Stomach smooth muscle (tissue), 2 donors: ENCODE data around the gene PELI2.

ENCODE experiments used
- H3K27ac ChIP-seq: one replicate; pipeline ENCODE4 v1.7.0; 2013; ENCODE audit warnings: mild to moderate bottlenecking, low read length, inconsistent platforms
- H3K27me3 ChIP-seq, 2 donors: one replicate each; pipeline ENCODE4 v1.7.0; 2013; ENCODE audit warnings: low read length in 2 of 2; ENCODE audit not compliant: insufficient read depth in 2 of 2, control insufficient read depth in 1 of 2
- H3K36me3 ChIP-seq, 2 donors: one replicate each; pipeline ENCODE4 v1.7.0; 2013; ENCODE audit warnings: low read length in 2 of 2; ENCODE audit not compliant: control insufficient read depth in 2 of 2, insufficient read depth in 2 of 2
- H3K4me1 ChIP-seq: one replicate; pipeline ENCODE4 v1.7.0; 2013; ENCODE audit warnings: low read length; ENCODE audit not compliant: control insufficient read depth, insufficient read depth
- H3K4me3 ChIP-seq, 2 donors: one replicate each; pipeline ENCODE4 v1.7.0; 2013; ENCODE audit warnings: low read length in 2 of 2
- H3K9ac ChIP-seq, 2 donors: one replicate each; pipeline ENCODE4 v1.7.0; 2013; ENCODE audit warnings: low read length in 2 of 2, mild to moderate bottlenecking in 1 of 2
- H3K9me3 ChIP-seq, 2 donors: one replicate each; pipeline ENCODE4 v1.7.0; 2013; ENCODE audit warnings: low read length in 2 of 2; ENCODE audit not compliant: control insufficient read depth in 2 of 2
- donor health status: healthy.
- donor health status: Pancreatic carcinoma.

Gene PELI2

DNA sequence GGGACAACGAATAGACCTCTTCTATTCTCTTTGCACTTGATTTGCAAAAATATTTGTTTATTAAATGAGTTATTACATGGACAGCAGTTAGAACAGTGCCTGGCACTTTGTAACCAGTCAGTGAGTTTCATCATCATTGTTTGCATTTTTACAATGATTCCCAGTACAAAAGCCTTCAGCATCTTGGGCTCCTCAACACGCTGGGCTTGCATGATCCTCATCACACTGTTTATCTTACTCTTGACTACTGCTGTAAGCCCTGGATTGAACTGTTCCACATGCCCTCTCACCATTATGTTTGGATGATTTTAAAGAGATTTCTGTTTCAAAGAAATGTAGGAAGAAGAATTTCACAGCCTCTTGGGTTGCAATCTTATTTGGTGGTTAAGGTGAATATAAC, 204.3 kb downstream of the PELI2 start:
- Histone ChIP-seq H3K27me3 (no peaks in the 10 kb centered on the region), H3K4me1 (no peaks in the 10 kb centered on the region), H3K9me3 (no peaks in the 10 kb centered on the region), H3K4me3 (no peak overlapping the region), H3K36me3 (no peaks in the 10 kb centered on the region), H3K9ac (no peak overlapping the region), H3K27ac (no peak overlapping the region)

DNA sequence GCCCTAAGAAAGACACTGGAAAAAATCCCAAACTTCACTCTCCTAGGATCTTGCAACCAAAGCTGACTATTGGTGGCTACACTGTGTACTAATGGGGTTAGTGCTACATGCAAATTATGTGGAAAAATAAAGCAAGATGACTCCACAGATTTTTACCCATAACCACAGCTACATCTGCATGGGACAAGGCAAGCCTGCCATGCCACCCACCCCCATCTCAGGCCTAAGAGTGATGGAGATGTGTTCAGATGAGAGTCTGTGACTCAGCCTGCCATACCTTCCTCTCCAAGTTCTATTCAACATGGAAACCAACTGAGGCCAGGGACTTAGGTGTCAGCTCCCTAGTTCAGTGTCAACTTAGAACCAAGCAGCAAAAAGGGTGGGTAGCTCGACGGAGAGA, 206.2 kb downstream of the PELI2 start:
- no peaks in the 10 kb centered on the region for H3K27me3 ChIP-seq
- H3K4me3 ChIP-seq: no peak overlapping the region
- no peaks in the 10 kb centered on the region for H3K4me1 ChIP-seq
- no peak overlapping the region for H3K27ac ChIP-seq
- H3K9me3 ChIP-seq: no peaks in the 10 kb centered on the region
- no peaks in the 10 kb centered on the region for H3K36me3 ChIP-seq
- no peak overlapping the region for H3K9ac ChIP-seq

DNA sequence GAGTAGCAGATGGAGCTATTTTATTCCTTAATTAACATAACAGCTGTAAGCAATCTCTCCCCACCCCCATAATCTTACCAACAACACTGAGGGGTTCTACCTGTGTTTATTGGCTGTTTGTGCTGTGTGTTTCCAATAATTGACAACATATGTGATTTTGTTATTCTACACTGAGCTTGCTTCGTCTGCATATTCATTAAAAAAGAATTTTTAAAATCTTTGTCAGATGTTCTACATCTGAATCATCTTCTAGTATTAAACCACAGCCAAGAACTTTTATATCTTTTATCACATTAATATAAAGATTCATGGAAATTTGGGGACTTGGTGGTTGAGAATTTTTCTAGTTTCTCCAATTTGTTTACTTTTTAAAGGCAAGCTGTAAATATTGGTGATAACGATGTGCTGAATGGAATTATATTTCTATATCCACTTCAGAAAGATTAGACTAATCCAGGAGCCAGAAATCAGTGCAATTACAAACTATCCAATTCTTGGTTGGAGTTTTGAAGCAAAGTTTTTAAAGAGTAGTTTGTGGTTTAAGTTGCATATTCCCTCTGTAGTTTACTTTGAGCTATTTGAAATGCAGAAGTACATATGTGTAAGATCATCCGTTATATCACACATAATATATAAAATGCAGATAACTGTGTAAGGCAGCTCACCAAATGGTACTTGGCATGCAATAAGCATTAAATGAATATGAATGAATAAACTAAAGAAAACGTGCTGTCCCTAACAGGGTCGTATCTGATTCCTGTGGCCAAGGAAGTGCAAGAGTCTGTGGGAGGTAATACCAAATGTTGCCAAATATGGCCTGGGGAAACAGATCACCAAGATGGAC, 206.9 kb downstream of the PELI2 start:
- H3K4me1 ChIP-seq: no peaks in the 10 kb centered on the region
- no peak overlapping the region for H3K27ac ChIP-seq
- no peak overlapping the region for H3K9ac ChIP-seq
- H3K36me3 ChIP-seq: no peaks in the 10 kb centered on the region
- no peaks in the 10 kb centered on the region for H3K27me3 ChIP-seq
- no peak overlapping the region for H3K4me3 ChIP-seq
- H3K9me3 ChIP-seq: no peaks in the 10 kb centered on the region

DNA sequence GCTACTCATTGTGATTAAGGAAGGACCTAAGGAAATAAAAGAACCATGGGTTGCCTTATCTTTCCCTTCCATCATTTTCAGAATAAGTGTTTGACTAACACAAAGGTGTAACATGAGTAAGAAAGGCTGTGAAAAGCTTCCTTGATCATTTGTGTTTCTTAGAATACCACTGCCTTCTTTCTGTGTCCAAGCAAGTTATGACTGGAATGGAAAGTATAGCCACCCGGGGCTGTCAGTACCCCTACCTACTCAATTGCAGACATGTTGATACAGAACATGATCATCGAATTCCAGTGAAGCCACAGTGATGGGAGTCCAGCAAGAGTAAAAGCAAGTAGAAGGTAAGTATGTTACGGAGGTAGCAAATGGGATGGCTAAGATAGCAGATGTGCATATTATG, 209.8 kb downstream of the PELI2 start:
- Histone ChIP-seq H3K27me3 (no peaks in the 10 kb centered on the region), H3K27ac (no peak overlapping the region), H3K9ac (no peak overlapping the region), H3K4me1 (no peaks in the 10 kb centered on the region), H3K36me3 (no peaks in the 10 kb centered on the region), H3K4me3 (no peak overlapping the region), H3K9me3 (no peaks in the 10 kb centered on the region)

DNA sequence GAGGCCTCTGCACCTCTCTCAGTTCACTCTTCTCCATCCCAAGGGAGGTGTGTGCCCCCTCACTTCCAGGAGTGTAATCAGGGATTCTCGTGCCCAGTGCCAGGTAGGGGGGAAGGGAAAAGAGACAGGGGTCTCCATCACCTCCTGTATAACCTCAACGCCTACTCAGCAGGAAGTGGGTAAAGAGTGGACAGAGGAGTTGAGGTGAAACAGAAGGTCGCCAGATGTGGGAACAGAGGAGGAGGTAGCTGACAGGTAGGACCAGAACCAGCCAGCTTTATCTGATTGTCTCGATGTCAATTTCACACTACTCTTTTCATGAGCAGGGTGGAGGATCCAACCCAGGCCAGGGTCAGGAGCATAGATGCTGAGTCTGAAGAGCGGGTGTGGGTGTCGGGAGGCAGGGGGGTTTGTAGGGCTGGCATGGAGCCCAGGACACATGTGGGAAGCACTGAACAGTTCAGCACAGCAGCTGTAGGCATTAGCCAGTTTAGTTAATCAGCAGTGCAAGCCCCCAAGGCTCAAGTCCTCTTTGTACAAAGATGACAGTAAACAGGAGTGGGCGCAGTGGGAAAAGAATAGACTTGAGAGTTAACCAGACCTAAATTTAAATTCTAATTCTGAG, 213.5 kb downstream of the PELI2 start:
- Histone ChIP-seq H3K9ac (no peak overlapping the region), H3K4me1 (peaks cover 4% of the 10 kb centered on the region), H3K27me3 (no peaks in the 10 kb centered on the region), H3K4me3 (no peak overlapping the region), H3K9me3 (no peaks in the 10 kb centered on the region), H3K36me3 (no peaks in the 10 kb centered on the region), H3K27ac (no peak overlapping the region)

DNA sequence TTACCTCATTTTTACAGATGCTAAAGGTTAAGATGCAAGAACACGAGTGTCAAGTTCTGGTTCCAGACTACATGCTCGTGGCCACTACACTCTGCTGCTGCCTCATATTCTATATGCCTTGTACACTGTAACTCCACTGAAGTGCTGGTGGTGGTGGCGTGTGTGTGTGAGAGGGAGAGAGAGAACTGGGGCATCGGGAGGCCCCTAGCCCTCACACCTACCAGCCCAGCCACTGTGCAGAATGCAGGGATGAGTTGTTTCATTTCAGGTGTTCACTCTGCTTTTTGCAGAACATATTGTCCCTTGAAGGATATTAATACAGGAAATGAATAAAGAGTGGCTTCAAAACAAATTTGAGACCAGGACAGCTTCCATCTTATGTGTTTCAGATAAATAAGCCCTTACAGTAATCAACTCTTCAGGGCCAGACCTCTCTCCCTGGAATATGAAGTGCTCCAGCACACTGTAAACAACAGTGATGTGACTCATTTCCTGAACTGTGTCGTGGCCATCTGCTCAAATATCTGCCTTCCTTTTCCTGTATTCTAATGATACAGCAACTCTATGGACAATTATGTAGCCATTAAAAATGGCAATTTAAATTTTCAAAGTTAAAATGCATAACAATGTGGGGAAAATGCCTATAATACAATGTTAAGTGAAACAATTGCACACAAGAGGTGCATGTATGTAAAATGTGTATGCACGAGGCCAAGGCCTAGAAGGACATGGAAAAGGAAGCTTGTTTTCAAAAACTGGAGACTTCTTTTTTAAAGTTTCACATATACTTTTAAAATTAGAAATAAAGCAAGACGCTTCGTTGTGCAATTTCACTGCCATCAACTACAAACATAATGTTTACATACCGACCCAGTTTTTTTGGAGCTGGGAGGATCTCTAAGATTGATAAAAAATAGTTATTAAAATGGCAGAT, 215.4 kb downstream of the PELI2 start:
- no peak overlapping the region for H3K9ac ChIP-seq
- H3K36me3 ChIP-seq: no peaks in the 10 kb centered on the region
- no peak overlapping the region for H3K4me3 ChIP-seq
- H3K4me1 ChIP-seq: peaks cover 4% of the 10 kb centered on the region
- H3K27ac ChIP-seq: no peak overlapping the region
- no peaks in the 10 kb centered on the region for H3K27me3 ChIP-seq
- no peaks in the 10 kb centered on the region for H3K9me3 ChIP-seq

DNA sequence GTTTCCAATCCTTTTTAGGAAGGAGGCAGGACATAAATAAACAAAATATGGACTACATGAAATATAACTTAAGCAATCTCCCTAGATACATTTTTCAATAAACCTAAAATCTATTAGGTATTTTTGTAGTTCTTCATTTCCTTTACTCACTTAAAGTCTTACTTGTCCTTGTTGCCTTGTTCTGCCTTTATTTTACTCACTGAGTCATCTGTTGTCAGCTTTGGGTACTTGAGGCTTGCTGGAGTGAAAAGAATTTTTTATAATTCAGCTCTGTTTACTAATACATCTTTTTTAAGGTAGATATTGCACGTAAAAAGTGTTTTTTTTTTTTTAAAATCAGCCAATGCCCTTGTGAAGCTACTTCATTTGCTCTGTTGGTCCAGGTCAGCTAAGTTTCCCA, 216.2 kb downstream of the PELI2 start:
- Histone ChIP-seq H3K27me3 (no peaks in the 10 kb centered on the region), H3K9me3 (no peaks in the 10 kb centered on the region), H3K36me3 (no peaks in the 10 kb centered on the region), H3K4me1 (peaks cover 4% of the 10 kb centered on the region), H3K9ac (no peak overlapping the region), H3K4me3 (no peak overlapping the region), H3K27ac (no peak overlapping the region)

DNA sequence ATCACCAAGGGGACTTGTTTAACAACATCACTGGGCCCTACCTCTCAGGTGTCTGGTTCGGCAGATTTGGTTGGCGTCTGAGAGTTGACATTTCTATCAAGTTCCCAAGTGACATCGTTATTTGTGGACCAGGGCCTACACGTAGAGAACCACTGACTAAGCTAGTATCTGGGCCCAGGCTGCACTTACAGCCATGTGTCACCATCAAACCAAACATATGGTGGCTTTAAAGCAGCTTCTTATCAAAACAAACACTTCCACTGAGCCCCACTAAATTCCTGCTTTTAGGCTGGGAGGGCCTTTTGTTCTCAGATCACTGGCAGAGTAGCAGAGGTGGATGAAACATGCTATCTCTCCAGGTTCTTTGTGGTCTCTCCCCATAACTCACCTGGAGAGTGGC, 220.5 kb downstream of the PELI2 start:
- H3K27me3 ChIP-seq: no peaks in the 10 kb centered on the region
- H3K4me1 ChIP-seq: peaks cover 11% of the 10 kb centered on the region
- H3K27ac ChIP-seq: no peak overlapping the region
- H3K4me3 ChIP-seq: no peak overlapping the region
- no peaks in the 10 kb centered on the region for H3K9me3 ChIP-seq
- no peaks in the 10 kb centered on the region for H3K36me3 ChIP-seq
- no peak overlapping the region for H3K9ac ChIP-seq

DNA sequence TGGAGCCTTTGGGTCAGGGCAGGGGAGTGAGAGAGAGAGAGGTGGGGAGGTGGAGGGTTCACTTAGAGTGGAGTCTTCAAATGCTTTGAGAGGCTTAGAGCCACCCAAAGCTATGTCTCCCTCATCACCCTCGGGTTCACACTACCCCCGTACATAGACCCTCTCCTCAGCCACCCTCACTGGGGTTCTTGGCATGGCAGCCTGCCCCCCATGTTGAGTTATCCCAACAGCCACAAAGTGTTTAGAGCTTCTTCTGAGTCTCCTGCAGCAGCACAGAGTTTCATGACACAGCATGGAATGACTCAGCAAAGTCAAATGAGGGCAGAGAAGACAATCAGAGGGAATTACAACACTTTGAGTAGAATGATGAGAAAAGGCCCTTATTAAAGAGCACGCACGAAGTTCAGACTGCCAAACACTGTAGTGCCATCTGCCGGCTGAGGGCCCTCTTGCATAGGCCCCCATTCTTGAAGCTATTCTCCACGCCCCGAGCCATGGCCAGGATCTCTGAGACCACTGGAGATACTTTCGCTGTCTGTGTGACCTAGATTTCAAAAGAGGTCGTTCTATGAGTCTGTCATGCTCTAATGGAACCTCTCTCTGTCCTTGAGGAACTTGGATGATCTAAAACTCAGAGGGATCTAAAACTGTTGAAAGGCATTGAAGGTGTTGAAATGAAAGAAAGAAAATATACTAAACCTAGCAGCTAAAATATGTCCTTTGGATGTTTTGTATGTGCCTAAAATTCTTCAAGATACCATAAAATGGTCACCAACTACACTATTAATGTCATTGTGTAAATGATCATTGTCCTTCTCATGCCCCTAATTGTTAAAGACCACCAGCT, 221.9 kb downstream of the PELI2 start:
- Histone ChIP-seq H3K27ac (no peak overlapping the region), H3K9me3 (no peaks in the 10 kb centered on the region), H3K4me1 (peaks cover 11% of the 10 kb centered on the region), H3K4me3 (no peak overlapping the region), H3K9ac (peak overlapping the region in 1 of 2 donors; percentile 22), H3K27me3 (no peaks in the 10 kb centered on the region), H3K36me3 (no peaks in the 10 kb centered on the region)

DNA sequence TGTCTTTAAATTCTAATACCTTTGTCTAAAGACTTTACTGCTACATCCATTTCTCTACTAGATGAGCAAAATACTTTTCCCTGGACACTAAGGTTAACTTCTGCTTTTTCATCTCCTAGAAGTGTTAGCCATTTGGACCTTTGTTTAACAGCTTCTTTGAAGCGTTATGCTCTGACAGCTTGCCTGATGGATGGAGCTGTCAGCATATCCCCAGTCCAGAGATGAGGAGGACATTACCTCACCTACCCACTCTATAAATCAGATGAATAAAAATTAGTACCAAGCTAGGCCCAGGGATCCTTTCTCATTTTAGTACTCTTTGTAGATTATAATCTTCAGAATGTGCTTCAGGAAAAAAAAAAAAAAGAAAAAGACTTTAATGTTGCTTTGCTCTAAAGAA, 222.7 kb downstream of the PELI2 start:
- Histone ChIP-seq H3K27ac (no peak overlapping the region), H3K36me3 (no peaks in the 10 kb centered on the region), H3K9ac (no peak overlapping the region), H3K27me3 (no peaks in the 10 kb centered on the region), H3K4me3 (no peak overlapping the region), H3K9me3 (no peaks in the 10 kb centered on the region), H3K4me1 (peaks cover 11% of the 10 kb centered on the region)
